ENCODE data around the gene ARHGEF12.

ARHGEF12 gene

GRCh38 chr11:120335908-120336640 lies at the start of gene ARHGEF12:
ARHGEF12 (plus strand) TSS chr11:120336413; CDS start chr11:120337244, 831 bp downstream.
- H3K4me1 ChIP-seq: peaks cover 0 to 67% (median 44%) of the 10 kb centered on the region in 4 donors
- no peaks in the 10 kb centered on the region for H3K27me3 ChIP-seq
- peaks cover 0 to 2% (median 0%) of the 10 kb centered on the region in 3 donors for H3K36me3 ChIP-seq
- peak; percentile 92 to 97 for DNase-seq
- H3K9me3 ChIP-seq: no peaks in the 10 kb centered on the region
- peak; percentile 7 to 14 for TF ChIP-seq CTCF (IDR thresholded peaks at IDR 0.05)
- H3K4me3 ChIP-seq: peak within 1 kb of the TSS; percentile 82 to 88
- intact Hi-C loops (cut with DNase I; ENCODE audit: low total_unique reads): loop anchor here (1.0 to 10.0 kb wide), 2 partner anchors 11 to 99 kb away; partner anchors contain the start of gene TLCD5
- H3K27ac ChIP-seq: peak within 1 kb of the TSS; percentile 96 to 98

- Histone ChIP-seq H3K4me3 (no peak overlapping the region), H3K27ac (no peak overlapping the region), H3K27me3 (peaks cover 0 to 16% of the 10 kb centered on the region in 2 donors), H3K9me3 (no peaks in the 10 kb centered on the region), H3K4me1 (no peaks in the 10 kb centered on the region), H3K36me3 (no peaks in the 10 kb centered on the region)
- intact Hi-C loops (cut with DNase I; ENCODE audit: low total_unique reads): no loop called here
- no peak for DNase-seq
- TF ChIP-seq CTCF (IDR thresholded peaks at IDR 0.05): no peak
These were observed 48.2 kb upstream of the ARHGEF12 start for GRCh38 chr11:120288021-120288420.

- no peaks in the 10 kb centered on the region for H3K4me1 ChIP-seq
- H3K9me3 ChIP-seq: no peaks in the 10 kb centered on the region
- H3K4me3 ChIP-seq: no peak overlapping the region
- no peaks in the 10 kb centered on the region for H3K36me3 ChIP-seq
- TF ChIP-seq CTCF (IDR thresholded peaks at IDR 0.05): no peak
- H3K27ac ChIP-seq: no peak overlapping the region
- DNase-seq: no peak
- H3K27me3 ChIP-seq: peaks cover 0 to 29% of the 10 kb centered on the region in 2 donors
- intact Hi-C loops (cut with DNase I; ENCODE audit: low total_unique reads): no loop called here
These were observed 46.8 kb upstream of the ARHGEF12 start for GRCh38 chr11:120289426-120289825.

GRCh38 chr11:120290956-120291355 lies 45.3 kb upstream of the ARHGEF12 start:
- H3K4me3 ChIP-seq: no peak overlapping the region

GRCh38 chr11:120293038-120293800 lies 43.0 kb upstream of the ARHGEF12 start:
- DNase-seq: no peak
- TF ChIP-seq CTCF (IDR thresholded peaks at IDR 0.05): no peak
- Histone ChIP-seq H3K27me3 (peaks cover 0 to 42% of the 10 kb centered on the region in 2 donors), H3K9me3 (no peaks in the 10 kb centered on the region), H3K27ac (no peak overlapping the region), H3K4me1 (no peaks in the 10 kb centered on the region), H3K36me3 (no peaks in the 10 kb centered on the region), H3K4me3 (no peak overlapping the region)
- intact Hi-C loops (cut with DNase I; ENCODE audit: low total_unique reads): no loop called here

More at GRCh38 chr11:120290956-120291355, 45.3 kb upstream of the ARHGEF12 start:
- Histone ChIP-seq H3K27ac (no peak overlapping the region), H3K9me3 (no peaks in the 10 kb centered on the region), H3K4me1 (no peaks in the 10 kb centered on the region), H3K27me3 (peaks cover 0 to 39% of the 10 kb centered on the region in 2 donors), H3K36me3 (no peaks in the 10 kb centered on the region)
- no peak for DNase-seq
- intact Hi-C loops (cut with DNase I; ENCODE audit: low total_unique reads): no loop called here
- no peak for TF ChIP-seq CTCF (IDR thresholded peaks at IDR 0.05)
